Erythroblast (primary cell): ENCODE measurements around the gene SIPA1L3.

Source experiments
- GATA1 ChIP-seq: IDR thresholded peaks from 2 replicates; pipeline ENCODE4 v1.6.1; 2011; ENCODE audit warnings: low read depth, mild to moderate bottlenecking, control low read depth, low read length, moderate library complexity
- POLR2A ChIP-seq: IDR thresholded peaks from 2 replicates; pipeline ENCODE4 v1.6.1; 2011; ENCODE audit warnings: mild to moderate bottlenecking, low read length

- TF ChIP-seq POLR2A (no peak), GATA1 (no peak)
Measured at GRCh38 chr19:38081547-38082255, 174.7 kb downstream of the SIPA1L3 start.
